GM23338 (cell line): ENCODE results near the gene HFE. TPM values are rescaled to one million over a fixed set of nuclear protein-coding genes. Genes with fewer than 3 reads are reported as not detected.
"Not testable (repeated sequence)": the region's sequence is repeated elsewhere in the genome, so short reads cannot be mapped to it uniquely, and the experiment has no call there.

Experiments
- ATAC-seq: fragments of 200-7000 bp; cut with Tn5 transposase; 3 replicates; pipeline ENCODE4 v1.9.1; 2020
- DNase-seq: peaks from one replicate; pipeline ENCODE4 v3.0.0-alpha.2; 2015; ENCODE audit warnings: low spot score
- H2AFZ ChIP-seq: fragments of 200-600 bp; sonication (generic); 2 replicates; pipeline ENCODE4 v1.8.0; 2016; ENCODE audit warnings: antibody characterized with exemption, mild to moderate bottlenecking, moderate library complexity
- H3F3A ChIP-seq: fragments of 200-600 bp; sonication (generic); replicated peaks from 2 replicates; pipeline ENCODE4 v1.8.0; 2017; ENCODE audit warnings: antibody characterized with exemption, mixed run types, low read depth
- H3K27ac ChIP-seq: fragments of 200-600 bp; sonication (generic); 2 replicates; pipeline ENCODE4 v1.6.1; 2016; ENCODE audit warnings: low read depth
- H3K27me3 ChIP-seq: fragments of 200-600 bp; sonication (generic); 2 replicates; pipeline ENCODE4 v1.8.0; 2016; ENCODE audit warnings: mild to moderate bottlenecking, mixed run types, moderate library complexity; ENCODE audit not compliant: insufficient read depth
- H3K36me3 ChIP-seq: fragments of 200-600 bp; sonication (generic); 2 replicates; pipeline ENCODE4 v1.8.0; 2016; ENCODE audit warnings: mild to moderate bottlenecking; ENCODE audit not compliant: insufficient read depth
- H3K4me1 ChIP-seq: fragments of 200-600 bp; sonication (generic); 2 replicates; pipeline ENCODE4 v1.8.0; 2016; ENCODE audit warnings: mild to moderate bottlenecking, moderate library complexity; ENCODE audit not compliant: insufficient read depth
- H3K4me2 ChIP-seq: fragments of 200-600 bp; sonication (generic); 2 replicates; pipeline ENCODE4 v1.7.1; 2017; ENCODE audit warnings: mixed run types
- H3K4me3 ChIP-seq: fragments of 200-600 bp; sonication (generic); 2 replicates; pipeline ENCODE4 v1.6.1; 2016; ENCODE audit warnings: mixed run types
- H3K79me2 ChIP-seq: fragments of 200-600 bp; sonication (generic); replicated peaks from 2 replicates; pipeline ENCODE4 v1.8.0; 2017; ENCODE audit warnings: mild to moderate bottlenecking; ENCODE audit not compliant: insufficient read depth
- H3K9me2 ChIP-seq: fragments of 200-600 bp; sonication (generic); 2 replicates; pipeline ENCODE4 v1.8.0; 2017; ENCODE audit not compliant: insufficient read depth
- H4K20me1 ChIP-seq: fragments of 200-600 bp; sonication (generic); replicated peaks from 2 replicates; pipeline ENCODE4 v1.8.0; 2017; ENCODE audit warnings: mild to moderate bottlenecking; ENCODE audit not compliant: insufficient read depth
- H3K27ac Mint-ChIP-seq: 2 replicates; pipeline ENCODE4 v1.8.0; 2020; ENCODE audit warnings: inconsistent platforms, mild to moderate bottlenecking, moderate library complexity, mixed read lengths
- H3K27me3 Mint-ChIP-seq: 3 replicates; pipeline ENCODE4 v1.8.0; 2022; ENCODE audit warnings: low read depth, mild to moderate bottlenecking, moderate library complexity, mixed read lengths, inconsistent platforms; ENCODE audit not compliant: insufficient read depth, poor library complexity
- H3K36me3 Mint-ChIP-seq: 3 replicates; pipeline ENCODE4 v1.8.0; 2021; ENCODE audit warnings: low read depth, mild to moderate bottlenecking, inconsistent platforms, moderate library complexity, mixed read lengths
- H3K4me1 Mint-ChIP-seq: 3 replicates; pipeline ENCODE4 v1.8.0; 2020; ENCODE audit warnings: mild to moderate bottlenecking, inconsistent platforms, mixed read lengths
- H3K4me3 Mint-ChIP-seq: 3 replicates; pipeline ENCODE4 v1.8.0; 2021; ENCODE audit warnings: moderate library complexity, mild to moderate bottlenecking, inconsistent platforms, mixed read lengths
- H3K9me3 Mint-ChIP-seq: 3 replicates; pipeline ENCODE4 v1.8.0; 2020; ENCODE audit warnings: moderate library complexity, mild to moderate bottlenecking, inconsistent platforms, mixed read lengths
- CREB1 ChIP-seq: fragments of 250-450 bp; sonication (Bioruptor Pico); IDR thresholded peaks from 2 replicates; pipeline ENCODE4 v1.5.0; 2020; ENCODE audit warnings: low read depth, mild to moderate bottlenecking, moderate library complexity
- CTCF ChIP-seq, 2 experiments: fragments of 200-600 bp in 1 of 2; sonication (generic) in 1 of 2; conservative IDR thresholded peaks; 2 replicates each; pipeline versions ENCODE4 v1.5.1 to v1.6.1; 2016 to 2017; ENCODE audit warnings: antibody characterized with exemption in 2 of 2, low read depth in 2 of 2, mild to moderate bottlenecking in 2 of 2, moderate library complexity in 1 of 2
- EZH2 ChIP-seq: fragments of 200-600 bp; sonication (generic); IDR thresholded peaks from one replicate; pipeline ENCODE4 v1.8.0; 2017; ENCODE audit warnings: antibody characterized with exemption, mild to moderate bottlenecking, low read depth; ENCODE audit not compliant: unreplicated experiment
- NANOG ChIP-seq: IDR thresholded peaks from 2 replicates; pipeline ENCODE4 v1.6.1; 2016; ENCODE audit warnings: antibody characterized with exemption, borderline replicate concordance
- POLR2AphosphoS5 ChIP-seq: IDR thresholded peaks from 2 replicates; pipeline ENCODE4 v1.6.1; 2016; ENCODE audit warnings: antibody characterized with exemption, low read depth
- ZNF331 ChIP-seq: fragments of 250-450 bp; sonication (Bioruptor Pico); IDR thresholded peaks from 2 replicates; pipeline ENCODE4 v1.5.0; 2020; ENCODE audit warnings: low read depth, mild to moderate bottlenecking, moderate library complexity
- polyA plus RNA-seq: library from polyadenylated mRNA; unstranded; fragments of >200 nt; fragmentation: Nextera tagmentation; extraction: Ambion mirVana; gene quantifications from 2 replicates; pipeline ENCODE4 v1.2.1, GENCODE V29; 2016
- total RNA-seq: library from RNA; depleted of rRNA; stranded (reverse); fragments of >200 nt; shearing (Covaris generic); gene quantifications from 2 replicates; pipeline ENCODE4 v1.2.3, GENCODE V29; 2014
- TF ChIP-seq, protein P1 (sequence below): IDR thresholded peaks from one replicate; pipeline ENCODE4 v1.6.1; 2018; ENCODE audit warnings: antibody characterized with exemption; ENCODE audit not compliant: unreplicated experiment
- TF ChIP-seq, protein P2 (sequence below): IDR thresholded peaks from 2 replicates; pipeline ENCODE4 v1.6.1; 2016; ENCODE audit warnings: antibody characterized with exemption

Gene HFE
- total and polyA plus RNA-seq, 2 experiments from 2014 or later: 0.53 to 0.63 TPM

GRCh38 chr6:26118999-26119398 is 31.8 kb downstream of the HFE start (continued):
- TF ChIP-seq, protein P1, sequence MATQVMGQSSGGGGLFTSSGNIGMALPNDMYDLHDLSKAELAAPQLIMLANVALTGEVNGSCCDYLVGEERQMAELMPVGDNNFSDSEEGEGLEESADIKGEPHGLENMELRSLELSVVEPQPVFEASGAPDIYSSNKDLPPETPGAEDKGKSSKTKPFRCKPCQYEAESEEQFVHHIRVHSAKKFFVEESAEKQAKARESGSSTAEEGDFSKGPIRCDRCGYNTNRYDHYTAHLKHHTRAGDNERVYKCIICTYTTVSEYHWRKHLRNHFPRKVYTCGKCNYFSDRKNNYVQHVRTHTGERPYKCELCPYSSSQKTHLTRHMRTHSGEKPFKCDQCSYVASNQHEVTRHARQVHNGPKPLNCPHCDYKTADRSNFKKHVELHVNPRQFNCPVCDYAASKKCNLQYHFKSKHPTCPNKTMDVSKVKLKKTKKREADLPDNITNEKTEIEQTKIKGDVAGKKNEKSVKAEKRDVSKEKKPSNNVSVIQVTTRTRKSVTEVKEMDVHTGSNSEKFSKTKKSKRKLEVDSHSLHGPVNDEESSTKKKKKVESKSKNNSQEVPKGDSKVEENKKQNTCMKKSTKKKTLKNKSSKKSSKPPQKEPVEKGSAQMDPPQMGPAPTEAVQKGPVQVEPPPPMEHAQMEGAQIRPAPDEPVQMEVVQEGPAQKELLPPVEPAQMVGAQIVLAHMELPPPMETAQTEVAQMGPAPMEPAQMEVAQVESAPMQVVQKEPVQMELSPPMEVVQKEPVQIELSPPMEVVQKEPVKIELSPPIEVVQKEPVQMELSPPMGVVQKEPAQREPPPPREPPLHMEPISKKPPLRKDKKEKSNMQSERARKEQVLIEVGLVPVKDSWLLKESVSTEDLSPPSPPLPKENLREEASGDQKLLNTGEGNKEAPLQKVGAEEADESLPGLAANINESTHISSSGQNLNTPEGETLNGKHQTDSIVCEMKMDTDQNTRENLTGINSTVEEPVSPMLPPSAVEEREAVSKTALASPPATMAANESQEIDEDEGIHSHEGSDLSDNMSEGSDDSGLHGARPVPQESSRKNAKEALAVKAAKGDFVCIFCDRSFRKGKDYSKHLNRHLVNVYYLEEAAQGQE: no peak
- TF ChIP-seq, protein P2, sequence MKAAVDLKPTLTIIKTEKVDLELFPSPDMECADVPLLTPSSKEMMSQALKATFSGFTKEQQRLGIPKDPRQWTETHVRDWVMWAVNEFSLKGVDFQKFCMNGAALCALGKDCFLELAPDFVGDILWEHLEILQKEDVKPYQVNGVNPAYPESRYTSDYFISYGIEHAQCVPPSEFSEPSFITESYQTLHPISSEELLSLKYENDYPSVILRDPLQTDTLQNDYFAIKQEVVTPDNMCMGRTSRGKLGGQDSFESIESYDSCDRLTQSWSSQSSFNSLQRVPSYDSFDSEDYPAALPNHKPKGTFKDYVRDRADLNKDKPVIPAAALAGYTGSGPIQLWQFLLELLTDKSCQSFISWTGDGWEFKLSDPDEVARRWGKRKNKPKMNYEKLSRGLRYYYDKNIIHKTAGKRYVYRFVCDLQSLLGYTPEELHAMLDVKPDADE: no peak
- TF ChIP-seq ZNF331 (no peak), CTCF (conservative IDR thresholded peaks at IDR 0.05; ENCODE audit: low read depth in 2 of 2) (no peak), NANOG (no peak), CREB1 (CRISPR knock-in tag) (no peak), POLR2AphosphoS5 (no peak), EZH2 (no peak)

DNA sequence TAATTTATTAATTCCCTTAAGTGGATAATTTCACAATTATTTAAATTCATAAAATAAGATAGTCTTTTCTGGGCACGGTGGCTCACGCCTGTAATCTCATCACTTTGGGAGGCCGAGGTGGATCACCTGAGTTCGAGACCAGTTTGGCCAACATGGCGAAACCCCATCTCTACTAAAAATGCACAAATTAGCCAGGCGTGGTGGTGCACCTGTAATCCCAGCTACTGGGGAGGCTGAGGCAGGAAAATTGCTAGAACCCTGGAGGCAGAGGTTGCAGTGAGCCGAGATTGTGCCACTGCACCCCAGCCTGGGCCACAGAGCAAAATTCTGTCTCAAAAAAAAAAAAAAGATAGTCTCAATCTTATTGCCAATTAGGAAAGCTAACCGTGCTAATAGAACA is 32.9 kb downstream of the HFE start:
- H4K20me1 ChIP-seq, H3K4me3 ChIP-seq, H3K4me1 ChIP-seq, H3K4me3 Mint-ChIP-seq, H3K27me3 ChIP-seq, H3K36me3 ChIP-seq, H3F3A ChIP-seq, DNase-seq, H2AFZ ChIP-seq, H3K4me2 ChIP-seq, ATAC-seq, H3K9me2 ChIP-seq, H3K27ac ChIP-seq: not testable (repeated sequence)
- Mint-ChIP-seq H3K4me1 (peaks cover 15% of the 10 kb centered on the region), H3K36me3 (peaks cover 16% of the 10 kb centered on the region), H3K9me3 (peaks cover 13% of the 10 kb centered on the region), H3K27me3 (peaks cover 26% of the 10 kb centered on the region), H3K27ac (peak overlapping the region; percentile 89; the same call in 1 of the 2 replicates)
- peaks cover 10% of the 10 kb centered on the region for H3K79me2 ChIP-seq
